Measurements from ENCODE around the gene METTL16. TPM values are rescaled to one million over a fixed set of nuclear protein-coding genes. Genes with fewer than 3 reads are reported as not detected.

Gene METTL16
- total and polyA plus RNA-seq, 2 donors (not counting 1 experiment from before 2014, with no cell fraction given): 19.2 to 56.5 TPM

- Mint-ChIP-seq H3K27me3 (no peaks in the 10 kb centered on the region), H3K27ac (no peak overlapping the region), H3K4me3 (no peak overlapping the region), H3K9me3 (ENCODE audit: insufficient read depth) (no peaks in the 10 kb centered on the region), H3K4me1 (peaks cover 3% of the 10 kb centered on the region)
- Histone ChIP-seq H3K36me3 (replicated peaks in 1 of 2; ENCODE audit: control extremely low read depth in 1 of 2, control insufficient read depth in 1 of 2, extremely low read depth in 1 of 2, insufficient read depth in 2 of 2, low read length in 1 of 2) (no peaks in the 10 kb centered on the region), H3K4me2 (replicated peaks; ENCODE audit: low read depth, low read length, poor library complexity, severe bottlenecking) (no peak overlapping the region), H3K27ac (ENCODE audit: low read length in 2 of 2) (no peak overlapping the region), H3K4me1 (ENCODE audit: control insufficient read depth in 2 of 2, insufficient read depth in 2 of 2, low read length in 2 of 2) (no peaks in the 10 kb centered on the region), H3K9ac (ENCODE audit: low read length) (no peak overlapping the region), H3K4me3 (ENCODE audit: control extremely low read depth in 1 of 5, extremely low read depth in 1 of 5, insufficient read depth in 1 of 5, low read depth in 2 of 5, low read length in 4 of 5) (no peak overlapping the region), H3K27me3 (replicated peaks in 1 of 4; ENCODE audit: control extremely low read depth in 1 of 4, control insufficient read depth in 3 of 4, insufficient read depth in 4 of 4, low read length in 3 of 4) (no peaks in the 10 kb centered on the region), H4K20me1 (ENCODE audit: control insufficient read depth, insufficient read depth, low read length, poor library complexity, severe bottlenecking) (no peaks in the 10 kb centered on the region), H2AFZ (ENCODE audit: insufficient read depth, low read depth, low read length, poor library complexity, severe bottlenecking) (no peak overlapping the region), H3K79me2 (ENCODE audit: control insufficient read depth, insufficient read depth, low read length) (no peaks in the 10 kb centered on the region), H3K9me3 (ENCODE audit: control extremely low read depth in 1 of 3, control insufficient read depth in 2 of 3, insufficient read depth in 1 of 3, low read length in 2 of 3) (no peaks in the 10 kb centered on the region)
- no peak for ATAC-seq (ENCODE audit: low read depth)
- no peak for TF ChIP-seq CTCF (IDR thresholded peaks at IDR 0.05)
- TF ChIP-seq EZH2 (IDR thresholded peaks at IDR 0.05; ENCODE audit: borderline replicate concordance, insufficient read depth, low read depth, low read length, poor library complexity, severe bottlenecking): no peak
- WGBS (ENCODE audit: insufficient coverage): 96% methylated on average over 5 of the region's 5 CpGs
- ChIA-PET CTCF (no interaction called here), POLR2A (no interaction called here)
- intact Hi-C loops (cut with micrococcal nuclease): no loop called here
- DNase-seq: no peak
Observed at GRCh38 chr17:2521257-2521656, 9.6 kb upstream of the METTL16 start.

DNA sequence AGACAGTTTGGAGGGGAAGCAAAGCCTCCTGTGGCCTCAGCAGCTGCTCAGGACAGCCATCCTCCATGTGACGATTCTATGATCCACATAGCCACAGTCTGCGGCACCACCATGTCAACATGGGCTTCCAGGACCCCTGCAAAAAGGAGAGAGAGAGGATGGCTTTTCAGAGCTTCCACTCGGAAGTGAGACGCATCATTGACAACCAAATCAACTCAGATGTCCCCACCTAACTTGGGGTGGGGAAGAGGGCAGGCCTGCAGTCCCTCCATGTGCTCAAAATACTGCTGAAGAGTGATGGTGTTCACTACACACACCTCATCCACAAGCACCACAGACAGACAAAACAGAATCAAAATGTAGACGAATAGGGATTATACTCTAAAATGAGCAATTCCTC is 5.9 kb upstream of the METTL16 start:
- H3K4me1 ChIP-seq (ENCODE audit: control insufficient read depth in 2 of 2, insufficient read depth in 2 of 2, low read length in 2 of 2): peaks cover 2% of the 10 kb centered on the region in 2 donors
- H3K9ac ChIP-seq (ENCODE audit: low read length): no peak overlapping the region
- no peaks in the 10 kb centered on the region for H4K20me1 ChIP-seq (ENCODE audit: control insufficient read depth, insufficient read depth, low read length, poor library complexity, severe bottlenecking)
- no peaks in the 10 kb centered on the region for H3K9me3 ChIP-seq (ENCODE audit: control extremely low read depth in 1 of 3, control insufficient read depth in 2 of 3, insufficient read depth in 1 of 3, low read length in 2 of 3)
- no peak overlapping the region for H2AFZ ChIP-seq (ENCODE audit: insufficient read depth, low read depth, low read length, poor library complexity, severe bottlenecking)
- TF ChIP-seq CTCF (IDR thresholded peaks at IDR 0.05) (no peak), EZH2 (IDR thresholded peaks at IDR 0.05; ENCODE audit: borderline replicate concordance, insufficient read depth, low read depth, low read length, poor library complexity, severe bottlenecking) (no peak)
- no peaks in the 10 kb centered on the region for H3K27me3 ChIP-seq (replicated peaks in 1 of 4; ENCODE audit: control extremely low read depth in 1 of 4, control insufficient read depth in 3 of 4, insufficient read depth in 4 of 4, low read length in 3 of 4)
- Mint-ChIP-seq H3K4me3 (no peak overlapping the region), H3K9me3 (ENCODE audit: insufficient read depth) (no peaks in the 10 kb centered on the region), H3K27ac (no peak overlapping the region), H3K4me1 (peaks cover 6% of the 10 kb centered on the region), H3K27me3 (no peaks in the 10 kb centered on the region)
- H3K79me2 ChIP-seq (ENCODE audit: control insufficient read depth, insufficient read depth, low read length): peaks cover 4% of the 10 kb centered on the region
- no peak overlapping the region for H3K4me3 ChIP-seq (ENCODE audit: control extremely low read depth in 1 of 5, extremely low read depth in 1 of 5, insufficient read depth in 1 of 5, low read depth in 2 of 5, low read length in 4 of 5)
- H3K36me3 ChIP-seq (replicated peaks in 1 of 2; ENCODE audit: control extremely low read depth in 1 of 2, control insufficient read depth in 1 of 2, extremely low read depth in 1 of 2, insufficient read depth in 2 of 2, low read length in 1 of 2): no peaks in the 10 kb centered on the region
- WGBS (ENCODE audit: insufficient coverage): 80% methylated on average over 2 of the region's 5 CpGs
- no peak overlapping the region for H3K4me2 ChIP-seq (replicated peaks; ENCODE audit: low read depth, low read length, poor library complexity, severe bottlenecking)
- ATAC-seq (ENCODE audit: low read depth) (no peak), DNase-seq (no peak)
- ChIA-PET CTCF (no interaction called here), POLR2A (no interaction called here)
- intact Hi-C loops (cut with micrococcal nuclease): loop anchor here (10.0 kb wide), 1 partner anchor 157 kb away; no protein-coding TSS in a partner anchor
- no peak overlapping the region for H3K27ac ChIP-seq (ENCODE audit: low read length in 2 of 2)

All from B cell (primary cell).